SK-N-SH (cell line): Measurements from ENCODE around the gene ACE. TPM values are rescaled to one million over a fixed set of nuclear protein-coding genes. Genes with fewer than 3 reads are reported as not detected.

Source experiments
- CTCF ChIA-PET: fragments of 300-600, 350-600 bp; formaldehyde crosslinking; extraction: SDS; loops from one replicate; lab custom pipeline; 2021; lab: Yijun Ruan, JAX
- POLR2A ChIA-PET: fragments of 350-600 bp; sonication (Branson Sonifier 250); formaldehyde crosslinking; extraction: SDS; loops from one replicate; lab custom pipeline; 2020; ENCODE audit warnings: antibody characterized with exemption, inconsistent platforms; lab: Yijun Ruan, JAX
- DNase-seq: peaks from one replicate; pipeline ENCODE4 v3.0.0; 2012
- H2AFZ ChIP-seq: fragments of 200-600 bp; sonication (generic); 2 replicates; pipeline ENCODE4 v1.8.1; 2016; ENCODE audit warnings: antibody characterized with exemption, mild to moderate bottlenecking, low read depth
- H3F3A ChIP-seq: fragments of 200-600 bp; sonication (generic); replicated peaks from 2 replicates; pipeline ENCODE3; 2016; ENCODE audit warnings: antibody characterized with exemption, mild to moderate bottlenecking; ENCODE audit not compliant: insufficient read depth
- H3K27ac ChIP-seq, 2 experiments: fragments of 200-500 bp in 1 of 2; fragments of 200-600 bp in 1 of 2; sonication (Bioruptor generic) in 1 of 2; sonication (generic), shearing (Covaris generic) in 1 of 2; 2 replicates each; pipeline versions ENCODE4 v1.5.1 to v1.6.1; 2014 to 2016; ENCODE audit warnings: low read depth in 2 of 2, inconsistent platforms in 1 of 2, low read length in 1 of 2, mild to moderate bottlenecking in 1 of 2, mixed read lengths in 1 of 2
- H3K27me3 ChIP-seq: fragments of 200-600 bp; sonication (generic), shearing (Covaris generic); 2 replicates; pipeline ENCODE4 v1.6.1; 2016; ENCODE audit warnings: mixed run types; ENCODE audit not compliant: insufficient read depth
- H3K36me3 ChIP-seq, 2 experiments: fragments of 200-500 bp in 1 of 2; fragments of 200-600 bp in 1 of 2; sonication (Bioruptor generic) in 1 of 2; sonication (generic) in 1 of 2; replicated peaks in 1 of 2; 2 replicates each; pipeline versions ENCODE3 to v1.5.1; 2014 to 2016; ENCODE audit warnings: low read length in 1 of 2, mild to moderate bottlenecking in 1 of 2; ENCODE audit not compliant: insufficient read depth in 2 of 2, control insufficient read depth in 1 of 2
- H3K4me1 ChIP-seq, 2 experiments: fragments of 200-500 bp in 1 of 2; fragments of 200-600 bp in 1 of 2; sonication (Bioruptor generic) in 1 of 2; sonication (generic), shearing (Covaris generic) in 1 of 2; 2 replicates each; pipeline versions ENCODE4 v1.5.1 to v1.6.1; 2014 to 2016; ENCODE audit warnings: low read depth in 1 of 2, low read length in 1 of 2, mixed run types in 1 of 2; ENCODE audit not compliant: insufficient read depth in 2 of 2, control insufficient read depth in 1 of 2
- H3K4me2 ChIP-seq: fragments of 200-600 bp; sonication (generic), shearing (Covaris generic); 2 replicates; pipeline ENCODE4 v1.6.1; 2017; ENCODE audit warnings: mixed run types
- H3K4me3 ChIP-seq, 2 experiments: fragments of 200-500 bp in 1 of 2; fragments of 200-600 bp in 1 of 2; sonication (Bioruptor generic) in 1 of 2; sonication (generic), shearing (Covaris generic) in 1 of 2; 2 replicates each; pipeline versions ENCODE4 v1.5.1 to v1.8.1; 2014 to 2016; ENCODE audit warnings: low read depth in 2 of 2, inconsistent platforms in 1 of 2, low read length in 1 of 2, mild to moderate bottlenecking in 1 of 2, mixed read lengths in 1 of 2, moderate library complexity in 1 of 2
- H3K79me2 ChIP-seq: fragments of 200-600 bp; sonication (generic); 2 replicates; pipeline ENCODE4 v1.8.1; 2017; ENCODE audit warnings: mild to moderate bottlenecking; ENCODE audit not compliant: insufficient read depth
- H3K9ac ChIP-seq: fragments of 200-600 bp; sonication (generic); 2 replicates; pipeline ENCODE4 v1.6.1; 2017; ENCODE audit warnings: mixed run types
- H3K9me2 ChIP-seq: fragments of 200-600 bp; sonication (generic); 2 replicates; pipeline ENCODE4 v1.6.1; 2017; ENCODE audit warnings: mixed run types
- H3K9me3 ChIP-seq: fragments of 200-600 bp; sonication (generic); 2 replicates; pipeline ENCODE4 v1.6.1; 2017; ENCODE audit warnings: mixed run types, mild to moderate bottlenecking, moderate library complexity
- H4K20me1 ChIP-seq: fragments of 200-600 bp; sonication (generic); 2 replicates; pipeline ENCODE4 v1.6.1; 2017; ENCODE audit warnings: mild to moderate bottlenecking, mixed run types; ENCODE audit not compliant: insufficient read depth
- EP300 ChIP-seq, 2 experiments: IDR thresholded peaks; 2 replicates each; pipeline versions ENCODE4 v1.4.0 to v1.6.1; 2012; ENCODE audit warnings: borderline replicate concordance in 1 of 2, low read depth in 1 of 2, low read length in 1 of 2
- EZH2phosphoT487 ChIP-seq: fragments of 200-600 bp; sonication (generic); IDR thresholded peaks from 2 replicates; pipeline ENCODE4 v1.6.1; 2017; ENCODE audit warnings: low read depth, mixed run types, mild to moderate bottlenecking, antibody characterized with exemption, moderate library complexity, borderline replicate concordance
- FOSL2 ChIP-seq: IDR thresholded peaks from 2 replicates; pipeline ENCODE4 v1.4.0; 2012; ENCODE audit warnings: low read depth, mild to moderate bottlenecking, moderate library complexity, borderline replicate concordance
- FOXJ3 ChIP-seq: sonication (generic); formaldehyde crosslinking; IDR thresholded peaks from 2 replicates; pipeline ENCODE4 v1.5.1; 2020; ENCODE audit warnings: mild to moderate bottlenecking, missing genetic modification reagents
- FOXM1 ChIP-seq: IDR thresholded peaks from 2 replicates; pipeline ENCODE4 v1.4.0; 2012; ENCODE audit warnings: low read depth, mild to moderate bottlenecking
- GABPA ChIP-seq: IDR thresholded peaks from 2 replicates; pipeline ENCODE4 v1.4.0; 2012; ENCODE audit warnings: low read depth, mild to moderate bottlenecking
- JUND ChIP-seq: IDR thresholded peaks from 2 replicates; pipeline ENCODE4 v1.4.0; 2012
- MEF2A ChIP-seq: IDR thresholded peaks from 2 replicates; pipeline ENCODE4 v1.4.0; 2012; ENCODE audit warnings: low read depth, borderline replicate concordance
- NRF1 ChIP-seq: IDR thresholded peaks from 2 replicates; pipeline ENCODE4 v1.6.1; 2012; ENCODE audit warnings: low read depth, mild to moderate bottlenecking, low read length
- POLR2AphosphoS5 ChIP-seq: IDR thresholded peaks from 2 replicates; pipeline ENCODE4 v1.6.1; 2012; ENCODE audit warnings: low read depth, low read length
- RFX5 ChIP-seq: IDR thresholded peaks from 2 replicates; pipeline ENCODE4 v1.6.1; 2012; ENCODE audit warnings: mild to moderate bottlenecking, improper control_type of control experiment, low read length
- SMC3 ChIP-seq: IDR thresholded peaks from 2 replicates; pipeline ENCODE4 v1.6.1; 2012; ENCODE audit warnings: low read depth, low read length, improper control_type of control experiment
- TAF1 ChIP-seq: IDR thresholded peaks from 2 replicates; pipeline ENCODE4 v1.6.1; 2012; ENCODE audit warnings: low read depth, mild to moderate bottlenecking, low read length, moderate library complexity, borderline replicate concordance
- TCF12 ChIP-seq: IDR thresholded peaks from 2 replicates; pipeline ENCODE4 v1.4.0; 2012
- TEAD4 ChIP-seq: IDR thresholded peaks from 2 replicates; pipeline ENCODE4 v1.4.0; 2012; ENCODE audit warnings: mild to moderate bottlenecking, borderline replicate concordance; ENCODE audit not compliant: insufficient read depth
- WGBS: methylation state at CpG from one replicate; pipeline ENCODE4 v1.1.6; 2017; ENCODE audit warnings: low lambda C conversion rate; 5-methylcytosine and 5-hydroxymethylcytosine counted together
- polyA plus RNA-seq, 3 experiments: library from polyadenylated mRNA; depleted of rRNA; stranded (reverse); fragments of >200 nt; gene quantifications; 2 replicates each; pipeline ENCODE4 v1.2.3, GENCODE V29; 2012
- TF ChIP-seq, protein P1 (sequence below): fragments of 150-350 bp; IDR thresholded peaks from 2 replicates; pipeline ENCODE4 v1.6.1; 2017; ENCODE audit warnings: antibody characterized with exemption, low read length, low read depth, borderline replicate concordance
- TF ChIP-seq, protein P2 (sequence below): IDR thresholded peaks from 2 replicates; pipeline ENCODE4 v1.4.0; 2012; ENCODE audit warnings: low read depth, borderline replicate concordance

ACE gene
- polyA plus RNA-seq, 1 of the 3 experiments (the other 2 are of a cell fraction), result 12.1 TPM

DNA sequence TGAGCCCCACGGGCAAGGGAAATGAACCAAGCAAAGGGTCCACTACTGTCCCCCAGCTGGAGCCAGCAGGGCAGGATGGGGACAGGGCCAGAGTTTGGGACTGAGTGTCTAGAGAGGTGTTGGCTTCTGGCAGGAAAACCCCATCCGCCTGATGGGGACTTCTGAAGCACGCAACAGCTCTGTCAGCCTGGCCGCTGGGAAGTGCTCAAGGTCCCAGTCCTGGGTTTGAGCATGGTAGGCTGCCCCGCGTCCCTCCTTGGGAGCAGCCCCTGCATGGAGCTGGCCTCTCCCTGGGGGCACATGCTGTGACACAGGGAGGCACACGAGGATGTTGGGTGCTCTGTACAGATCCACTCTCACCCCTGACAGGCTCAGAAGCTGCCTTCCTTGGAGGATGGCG is 14.6 kb downstream of the ACE start:
- POLR2A ChIA-PET, result interaction anchor here (1.5 kb wide), 2 partner anchors 10 to 12 kb away, joined by 3 to 4 read pairs; no protein-coding TSS in a partner anchor
- no peak for DNase-seq

DNA sequence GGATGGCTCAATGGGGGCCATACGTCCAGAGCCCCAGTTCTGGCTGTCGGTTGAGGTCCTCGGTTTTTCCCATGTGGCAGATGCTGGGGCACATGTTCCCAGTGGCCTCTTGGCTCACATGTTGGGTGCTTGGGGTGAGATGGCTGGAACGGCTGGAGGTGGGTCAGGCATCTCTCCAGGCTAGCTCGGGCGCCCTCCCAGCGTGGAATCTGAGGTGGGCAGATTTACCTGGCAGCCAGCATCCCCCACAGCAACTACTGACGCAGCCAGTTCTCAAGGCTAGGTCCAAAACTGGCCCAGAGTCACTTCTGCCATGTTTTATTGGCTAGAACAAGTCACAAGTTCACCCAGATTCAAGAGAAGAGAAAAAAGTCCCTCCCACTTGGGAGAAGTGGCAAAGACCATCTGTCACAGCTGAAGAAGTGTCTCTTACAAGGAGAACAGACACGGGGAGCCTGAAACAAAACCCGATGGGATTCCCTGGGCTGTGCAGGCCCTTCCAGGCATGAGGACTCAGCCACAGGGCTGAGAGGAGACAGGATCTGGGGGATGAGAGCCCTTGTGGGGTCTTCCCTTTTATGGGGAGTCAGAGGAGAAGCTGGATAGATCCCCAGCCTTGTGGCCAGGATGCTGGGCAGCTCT is 15.2 kb downstream of the ACE start:
- peaks cover 0 to 16% of the 10 kb centered on the region in 2 experiments; a peak in 1 of 4 replicates for H3K4me1 ChIP-seq
- H3K4me3 ChIP-seq, result no peak overlapping the region
- no peaks in the 10 kb centered on the region for H3K79me2 ChIP-seq
- TF ChIP-seq JUND (no peak), SMC3 (no peak), NRF1 (no peak)
- TF ChIP-seq, protein P1, sequence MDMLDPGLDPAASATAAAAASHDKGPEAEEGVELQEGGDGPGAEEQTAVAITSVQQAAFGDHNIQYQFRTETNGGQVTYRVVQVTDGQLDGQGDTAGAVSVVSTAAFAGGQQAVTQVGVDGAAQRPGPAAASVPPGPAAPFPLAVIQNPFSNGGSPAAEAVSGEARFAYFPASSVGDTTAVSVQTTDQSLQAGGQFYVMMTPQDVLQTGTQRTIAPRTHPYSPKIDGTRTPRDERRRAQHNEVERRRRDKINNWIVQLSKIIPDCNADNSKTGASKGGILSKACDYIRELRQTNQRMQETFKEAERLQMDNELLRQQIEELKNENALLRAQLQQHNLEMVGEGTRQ, result no peak
- no peaks in the 10 kb centered on the region for H3K9me3 ChIP-seq
- CTCF ChIA-PET, result interaction anchor here (0.9 to 4.3 kb wide), 6 partner anchors 10 to 120 kb away, joined by 3 to 25 read pairs (median 4); partner anchors contain the start of gene KCNH6
- no peaks in the 10 kb centered on the region for H3F3A ChIP-seq
- no peak for DNase-seq
- 79% methylated on average over 10 of the region's 10 CpGs for WGBS
- no peaks in the 10 kb centered on the region for H3K36me3 ChIP-seq
- no peaks in the 10 kb centered on the region for H3K27me3 ChIP-seq
- no peaks in the 10 kb centered on the region for H3K9me2 ChIP-seq
- no peak overlapping the region for H2AFZ ChIP-seq
- H3K27ac ChIP-seq, result no peak overlapping the region
- no peaks in the 10 kb centered on the region for H4K20me1 ChIP-seq
- H3K9ac ChIP-seq, result no peak overlapping the region
- POLR2A ChIA-PET, result interaction anchor here (1.5 kb wide), 2 partner anchors 11 to 12 kb away, joined by 3 to 4 read pairs; no protein-coding TSS in a partner anchor
- H3K4me2 ChIP-seq, result no peak overlapping the region

More for the DNA sequence above, 14.6 kb downstream of the ACE start:
- WGBS, result 74% methylated on average over 8 of the region's 8 CpGs
- Histone ChIP-seq H3K4me2 (no peak overlapping the region), H2AFZ (no peak overlapping the region), H3K9ac (no peak overlapping the region), H3K9me3 (no peaks in the 10 kb centered on the region), H3K27me3 (no peaks in the 10 kb centered on the region)
- TF ChIP-seq FOXJ3 (no peak), MEF2A (no peak), JUND (no peak), POLR2AphosphoS5 (no peak), TAF1 (no peak), GABPA (no peak), EP300 (IDR thresholded peaks at IDR 0.05; ENCODE audit: borderline replicate concordance in 1 of 2, low read depth in 1 of 2, low read length in 1 of 2) (no peak), FOSL2 (no peak), SMC3 (no peak), EZH2phosphoT487 (no peak), TEAD4 (no peak), TCF12 (no peak), RFX5 (no peak), NRF1 (no peak), FOXM1 (no peak)
- TF ChIP-seq, protein P2, sequence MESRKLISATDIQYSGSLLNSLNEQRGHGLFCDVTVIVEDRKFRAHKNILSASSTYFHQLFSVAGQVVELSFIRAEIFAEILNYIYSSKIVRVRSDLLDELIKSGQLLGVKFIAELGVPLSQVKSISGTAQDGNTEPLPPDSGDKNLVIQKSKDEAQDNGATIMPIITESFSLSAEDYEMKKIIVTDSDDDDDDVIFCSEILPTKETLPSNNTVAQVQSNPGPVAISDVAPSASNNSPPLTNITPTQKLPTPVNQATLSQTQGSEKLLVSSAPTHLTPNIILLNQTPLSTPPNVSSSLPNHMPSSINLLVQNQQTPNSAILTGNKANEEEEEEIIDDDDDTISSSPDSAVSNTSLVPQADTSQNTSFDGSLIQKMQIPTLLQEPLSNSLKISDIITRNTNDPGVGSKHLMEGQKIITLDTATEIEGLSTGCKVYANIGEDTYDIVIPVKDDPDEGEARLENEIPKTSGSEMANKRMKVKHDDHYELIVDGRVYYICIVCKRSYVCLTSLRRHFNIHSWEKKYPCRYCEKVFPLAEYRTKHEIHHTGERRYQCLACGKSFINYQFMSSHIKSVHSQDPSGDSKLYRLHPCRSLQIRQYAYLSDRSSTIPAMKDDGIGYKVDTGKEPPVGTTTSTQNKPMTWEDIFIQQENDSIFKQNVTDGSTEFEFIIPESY, result no peak
- TF ChIP-seq, protein P1, result no peak
- TF ChIP-seq, all 33 proteins: peak for 0
- Histone ChIP-seq H4K20me1 (no peaks in the 10 kb centered on the region), H3K79me2 (no peaks in the 10 kb centered on the region), H3K4me3 (no peak overlapping the region), H3K9me2 (no peaks in the 10 kb centered on the region), H3F3A (no peaks in the 10 kb centered on the region), H3K36me3 (no peaks in the 10 kb centered on the region), H3K4me1 (peaks cover 0 to 12% of the 10 kb centered on the region in 2 experiments; a peak in 1 of 4 replicates), H3K27ac (no peak overlapping the region)
- CTCF ChIA-PET, result interaction anchor here (0.9 to 4.3 kb wide), 6 partner anchors 9 to 120 kb away, joined by 3 to 25 read pairs (median 3); no protein-coding TSS in a partner anchor
